Dedifferentiated amniotic fluid mesenchymal stem cell (primary cell): ENCODE data around the gene DSC3.

ENCODE experiments used
- DNase-seq: peaks from one replicate; pipeline ENCODE4 v3.0.0-alpha.2; 2016; ENCODE audit errors: extremely low spot score

The DSC3 gene

DNA sequence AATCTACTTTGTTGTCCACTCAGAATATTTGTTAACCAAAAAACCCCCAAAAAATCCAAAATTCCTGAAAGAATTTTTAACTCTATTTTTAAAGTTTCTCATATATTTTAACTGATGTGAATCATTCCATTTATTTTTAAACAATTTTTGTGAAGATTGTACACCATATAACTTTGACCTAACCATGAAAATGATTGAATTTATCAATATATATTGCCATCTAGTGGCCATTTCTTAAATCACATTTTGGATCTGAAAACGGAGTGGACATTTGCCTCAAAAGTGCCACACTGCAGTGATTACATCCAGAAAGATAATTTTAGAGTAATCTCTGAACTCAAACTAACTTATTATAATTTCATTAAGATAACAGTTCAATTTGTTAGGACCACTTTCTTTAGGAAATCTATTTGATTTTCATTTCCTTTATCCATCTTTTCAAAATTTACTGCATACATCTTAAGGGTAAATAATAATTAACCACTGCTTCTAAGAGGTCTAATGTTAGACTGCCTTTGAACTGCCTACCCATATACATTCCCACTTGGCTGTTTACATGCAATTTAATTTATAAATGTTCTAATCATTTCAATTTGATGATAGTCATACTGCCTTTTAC, 71.1 kb downstream of the DSC3 start:
- DNase-seq: peak; percentile 41

DNA sequence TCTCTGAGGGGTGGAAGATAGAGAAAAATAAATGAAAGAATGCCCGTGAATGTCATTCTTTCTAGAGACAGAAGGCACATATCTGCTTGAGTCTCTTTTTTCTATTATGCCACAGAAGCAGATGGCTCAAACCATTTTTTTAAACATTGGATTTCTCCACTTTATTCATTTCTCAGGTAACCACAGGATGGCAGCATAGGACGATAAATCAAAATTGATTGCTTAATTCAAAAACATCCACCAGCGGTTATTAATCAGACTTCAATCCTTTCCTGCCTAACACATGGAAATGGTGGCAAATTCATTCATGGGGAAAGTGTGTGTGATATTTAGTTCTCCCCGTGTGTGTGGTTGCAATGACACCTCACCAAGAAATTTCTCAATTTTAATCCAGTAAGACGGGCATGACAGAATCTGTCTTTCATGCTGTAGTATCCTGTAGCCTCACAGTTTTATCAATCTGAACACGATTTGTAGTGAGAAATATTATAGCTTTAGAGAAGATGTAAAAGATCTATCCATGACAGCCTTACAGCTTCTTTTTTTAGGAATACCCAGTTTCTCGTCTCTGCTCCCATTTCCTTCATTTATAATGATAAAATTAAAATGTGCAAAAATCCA, 72.2 kb downstream of the DSC3 start:
- no peak for DNase-seq

GRCh38 chr18:30969670-30970170, 72.8 kb downstream of the DSC3 start:
- DNase-seq: no peak

DNA sequence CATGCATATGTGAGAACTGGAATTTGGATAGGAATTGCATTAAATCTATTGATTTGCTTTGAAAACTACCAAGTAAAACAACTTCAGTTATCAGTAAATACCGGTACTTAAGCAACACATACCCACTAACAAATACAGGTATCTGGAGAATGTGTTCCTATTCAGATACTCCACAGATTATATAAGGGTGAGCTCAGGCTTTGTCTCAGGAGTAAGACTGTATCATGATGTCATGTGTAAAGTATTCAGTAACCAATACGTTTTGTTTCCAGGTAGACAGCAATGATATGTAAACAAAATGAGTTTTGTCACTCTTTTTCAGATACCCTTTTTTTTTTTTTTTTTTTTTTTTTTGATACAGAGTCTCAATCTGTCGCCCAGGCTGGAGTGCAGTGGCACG, 74.8 kb downstream of the DSC3 start:
- no peak for DNase-seq

GRCh38 chr18:30965237-30965636, 77.3 kb downstream of the DSC3 start:
- DNase-seq: no peak

DNA sequence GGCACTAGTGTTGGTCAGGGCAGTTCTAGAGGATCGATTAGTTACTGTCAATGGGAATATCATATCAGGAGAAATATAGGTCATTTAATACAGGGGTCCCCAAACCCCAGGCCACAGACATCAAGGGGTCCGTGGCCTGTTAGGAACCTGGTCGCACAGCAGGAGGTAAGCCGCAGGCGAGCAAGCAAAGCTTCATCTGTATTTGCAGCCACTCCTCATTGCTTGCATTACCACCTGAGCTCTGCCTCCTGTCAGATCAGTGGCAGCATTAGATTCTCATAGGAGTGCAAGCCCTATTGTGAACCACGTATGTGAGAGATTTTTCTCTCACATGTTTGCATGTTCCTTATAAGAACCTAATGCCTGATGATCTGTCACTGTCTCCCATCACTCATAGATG, 81.9 kb downstream of the DSC3 start:
- DNase-seq: no peak

DNA sequence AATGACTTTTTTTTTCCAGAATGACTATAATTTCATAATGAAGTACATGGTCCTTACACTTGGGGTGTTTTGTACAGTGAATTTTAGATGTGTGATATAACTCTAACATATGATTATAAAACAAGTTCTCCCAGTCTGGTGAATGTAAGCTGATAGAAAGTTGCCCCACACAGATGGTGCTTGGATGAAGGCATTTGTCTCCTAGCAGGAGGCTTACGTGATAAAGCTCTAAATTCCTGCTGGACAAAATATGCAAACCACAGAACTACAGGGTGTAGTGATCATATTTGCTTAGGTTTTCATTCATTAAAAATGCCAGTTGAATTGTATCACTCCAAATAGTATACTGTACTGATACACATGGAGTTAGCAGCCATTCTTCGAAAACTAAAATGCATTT, 85.5 kb downstream of the DSC3 start:
- DNase-seq: no peak

DNA sequence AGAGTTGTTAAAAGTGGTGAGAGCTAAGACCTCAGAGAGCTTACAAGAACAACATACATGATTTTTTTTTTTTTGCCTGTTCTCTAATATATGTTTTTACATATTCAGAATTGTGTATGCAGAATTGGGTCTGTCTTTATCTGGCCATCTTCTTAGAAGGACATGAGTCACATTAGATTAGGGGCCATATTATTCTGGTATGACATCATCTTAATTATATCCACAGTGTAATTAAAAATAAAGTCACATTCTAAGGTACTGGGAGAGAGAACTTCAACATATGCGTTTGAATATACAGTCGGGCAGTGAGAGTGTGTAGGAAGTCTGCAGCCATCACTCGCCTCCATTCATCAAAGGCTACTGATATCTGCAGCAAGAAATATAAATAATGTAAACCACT, 88.3 kb downstream of the DSC3 start:
- DNase-seq: no peak

DNA sequence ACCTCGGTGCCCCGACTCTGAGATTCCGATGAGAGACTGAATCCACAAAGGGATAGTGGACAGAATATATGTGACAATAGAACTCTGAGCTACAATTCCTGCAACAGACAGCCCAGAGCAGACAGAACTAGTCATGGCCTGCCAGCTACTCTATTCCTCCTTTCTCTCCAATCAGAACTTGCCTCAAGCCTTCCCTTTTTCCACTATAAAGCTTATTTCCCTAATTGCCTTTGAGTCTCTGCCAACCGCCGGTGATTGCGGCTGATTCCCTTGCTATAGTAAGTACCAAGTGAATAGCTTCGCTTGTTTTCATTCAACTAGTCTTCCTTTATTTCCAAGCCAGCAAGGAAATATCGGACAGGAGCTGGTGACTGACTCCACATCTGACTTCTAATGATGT, 96.8 kb downstream of the DSC3 start:
- no peak for DNase-seq

DNA sequence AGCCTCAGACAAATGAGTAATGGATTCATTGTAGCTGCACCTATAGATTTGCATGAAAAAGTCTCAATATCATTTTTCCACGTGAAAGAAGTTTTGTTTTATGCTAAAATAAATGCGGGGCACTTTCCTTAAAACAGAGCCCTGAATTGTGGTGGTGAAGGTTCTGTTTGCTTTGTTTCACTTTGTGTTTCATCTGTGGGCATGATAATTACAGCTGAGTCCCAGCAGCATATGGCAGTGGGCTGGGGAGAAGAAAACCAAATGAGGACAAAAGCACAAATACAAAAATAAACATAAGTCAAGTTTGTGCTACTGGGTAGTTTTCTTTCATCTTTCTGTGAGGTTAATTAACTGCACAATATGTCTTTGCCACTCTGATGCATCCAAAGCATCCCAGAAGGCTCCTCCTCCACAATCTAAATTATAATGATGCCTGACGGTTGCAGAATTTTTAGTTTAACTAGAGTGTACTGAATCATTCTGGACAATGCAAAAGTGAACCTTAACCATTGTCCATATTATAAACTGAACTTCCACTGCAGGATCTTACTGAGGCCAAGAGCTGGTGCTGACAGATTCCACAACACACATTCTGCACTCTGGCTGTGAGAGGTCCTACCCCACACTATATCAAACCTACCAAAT, 97.6 kb downstream of the DSC3 start:
- no peak for DNase-seq

- no peak for DNase-seq
Measured at GRCh38 chr18:30940952-30941539, 101.5 kb downstream of the DSC3 start.
